ENCODE measurements around the gene TRABD2B.

DNA sequence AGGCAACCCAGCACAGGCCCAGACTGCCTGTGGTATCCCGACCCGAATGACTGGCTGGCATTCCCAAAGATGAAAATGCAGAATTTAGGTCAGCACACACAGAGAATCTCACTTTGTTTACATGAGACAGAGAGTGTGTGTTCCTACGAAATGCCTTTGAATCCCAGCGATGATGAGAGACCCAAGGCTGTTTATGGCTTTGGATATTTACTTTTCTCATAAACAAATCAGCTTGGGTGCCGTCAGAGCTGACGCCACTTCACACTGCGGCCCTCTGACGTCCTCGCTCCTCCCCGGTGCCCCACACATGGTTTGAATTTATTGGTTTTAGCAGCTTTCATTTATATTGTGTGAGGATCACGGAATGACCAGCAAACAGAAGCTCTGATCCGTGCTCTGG lies 18.7 kb downstream of the TRABD2B start:
- TF ChIP-seq, protein P1, sequence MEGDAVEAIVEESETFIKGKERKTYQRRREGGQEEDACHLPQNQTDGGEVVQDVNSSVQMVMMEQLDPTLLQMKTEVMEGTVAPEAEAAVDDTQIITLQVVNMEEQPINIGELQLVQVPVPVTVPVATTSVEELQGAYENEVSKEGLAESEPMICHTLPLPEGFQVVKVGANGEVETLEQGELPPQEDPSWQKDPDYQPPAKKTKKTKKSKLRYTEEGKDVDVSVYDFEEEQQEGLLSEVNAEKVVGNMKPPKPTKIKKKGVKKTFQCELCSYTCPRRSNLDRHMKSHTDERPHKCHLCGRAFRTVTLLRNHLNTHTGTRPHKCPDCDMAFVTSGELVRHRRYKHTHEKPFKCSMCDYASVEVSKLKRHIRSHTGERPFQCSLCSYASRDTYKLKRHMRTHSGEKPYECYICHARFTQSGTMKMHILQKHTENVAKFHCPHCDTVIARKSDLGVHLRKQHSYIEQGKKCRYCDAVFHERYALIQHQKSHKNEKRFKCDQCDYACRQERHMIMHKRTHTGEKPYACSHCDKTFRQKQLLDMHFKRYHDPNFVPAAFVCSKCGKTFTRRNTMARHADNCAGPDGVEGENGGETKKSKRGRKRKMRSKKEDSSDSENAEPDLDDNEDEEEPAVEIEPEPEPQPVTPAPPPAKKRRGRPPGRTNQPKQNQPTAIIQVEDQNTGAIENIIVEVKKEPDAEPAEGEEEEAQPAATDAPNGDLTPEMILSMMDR (IDR thresholded peaks at IDR 0.05) = no peak
- TF ChIP-seq POLR2A (IDR thresholded peaks at IDR 0.05) = no peak

All from lower leg skin (tissue), 3 donors.